ENCODE measurements around the gene HSD17B4.
"Not testable (repeated sequence)": the region's sequence is repeated elsewhere in the genome, so short reads cannot be mapped to it uniquely, and the experiment has no call there.

DNA sequence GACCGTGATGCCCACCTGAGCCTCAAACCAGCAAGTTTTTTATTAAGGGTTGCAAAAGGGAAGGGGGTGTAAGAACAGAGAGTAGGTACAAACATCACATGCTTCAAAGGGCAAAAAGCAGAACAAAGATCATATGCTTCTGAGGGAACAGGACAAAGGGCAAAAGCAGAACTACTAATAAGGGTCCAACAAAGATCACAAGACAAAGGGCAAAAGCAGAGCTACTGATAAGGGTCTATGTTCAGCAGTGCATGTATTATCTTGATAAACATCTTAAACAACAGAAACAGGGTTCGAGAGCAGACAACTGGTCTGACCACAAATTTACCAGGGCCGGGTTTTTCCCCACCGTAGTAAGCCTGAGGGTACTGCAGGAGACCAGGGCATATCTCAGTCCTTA lies 1.7 kb upstream of the HSD17B4 start:
- TF ChIP-seq, protein P1, sequence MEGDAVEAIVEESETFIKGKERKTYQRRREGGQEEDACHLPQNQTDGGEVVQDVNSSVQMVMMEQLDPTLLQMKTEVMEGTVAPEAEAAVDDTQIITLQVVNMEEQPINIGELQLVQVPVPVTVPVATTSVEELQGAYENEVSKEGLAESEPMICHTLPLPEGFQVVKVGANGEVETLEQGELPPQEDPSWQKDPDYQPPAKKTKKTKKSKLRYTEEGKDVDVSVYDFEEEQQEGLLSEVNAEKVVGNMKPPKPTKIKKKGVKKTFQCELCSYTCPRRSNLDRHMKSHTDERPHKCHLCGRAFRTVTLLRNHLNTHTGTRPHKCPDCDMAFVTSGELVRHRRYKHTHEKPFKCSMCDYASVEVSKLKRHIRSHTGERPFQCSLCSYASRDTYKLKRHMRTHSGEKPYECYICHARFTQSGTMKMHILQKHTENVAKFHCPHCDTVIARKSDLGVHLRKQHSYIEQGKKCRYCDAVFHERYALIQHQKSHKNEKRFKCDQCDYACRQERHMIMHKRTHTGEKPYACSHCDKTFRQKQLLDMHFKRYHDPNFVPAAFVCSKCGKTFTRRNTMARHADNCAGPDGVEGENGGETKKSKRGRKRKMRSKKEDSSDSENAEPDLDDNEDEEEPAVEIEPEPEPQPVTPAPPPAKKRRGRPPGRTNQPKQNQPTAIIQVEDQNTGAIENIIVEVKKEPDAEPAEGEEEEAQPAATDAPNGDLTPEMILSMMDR (IDR thresholded peaks at IDR 0.05; ENCODE audit: poor library complexity) = not testable (repeated sequence)
- TF ChIP-seq EZH2phosphoT487 (IDR thresholded peaks at IDR 0.05; ENCODE audit: low read depth, severe bottlenecking, unreplicated experiment) = not testable (repeated sequence)

Measured in hepatocyte (in vitro differentiated cells).